ENCODE measurements around the gene MARVELD2. TPM values are rescaled to one million over a fixed set of nuclear protein-coding genes. Genes with fewer than 3 reads are reported as not detected.

MARVELD2 gene
- total RNA-seq, 1 experiment from 2014 or later, result 21.6 TPM

GRCh38 chr5:69368458-69369339 is 46.2 kb upstream of the MARVELD2 start:
- Histone ChIP-seq H3K27ac (ENCODE audit: low read depth, low read length) (peak overlapping the region; percentile 86), H3K27me3 (ENCODE audit: insufficient read depth, low read length) (no peaks in the 10 kb centered on the region), H3K36me3 (ENCODE audit: control insufficient read depth in 1 of 2, insufficient read depth in 2 of 2, low read length in 2 of 2) (peaks cover 6 to 22% of the 10 kb centered on the region in 2 experiments; a peak in 2 of 4 replicates), H3K4me3 (replicated peaks in 1 of 2; ENCODE audit: low read depth in 1 of 2, low read length in 2 of 2) (peak overlapping the region; percentile 79 to 90), H2AFZ (ENCODE audit: low read depth, low read length, poor library complexity, severe bottlenecking) (no peak overlapping the region), H3K4me1 (ENCODE audit: control insufficient read depth in 1 of 2, insufficient read depth in 2 of 2, low read length in 2 of 2) (peaks cover 8 to 18% of the 10 kb centered on the region in 2 experiments; a peak in 3 of 4 replicates), H3K79me2 (ENCODE audit: insufficient read depth, low read length) (peaks cover 79% of the 10 kb centered on the region), H3K4me2 (ENCODE audit: low read length) (peak overlapping the region; percentile 78), H3K9me3 (ENCODE audit: control insufficient read depth in 1 of 2, insufficient read depth in 1 of 2, low read depth in 1 of 2, low read length in 2 of 2) (no peaks in the 10 kb centered on the region), H4K20me1 (ENCODE audit: insufficient read depth) (peaks cover 14% of the 10 kb centered on the region; the same call in 1 of the 2 replicates), H3K9me2 (ENCODE audit: insufficient read depth) (no peaks in the 10 kb centered on the region), H3K9ac (ENCODE audit: low read length) (peak overlapping the region; percentile 80)
- DNase-seq (ENCODE audit: low read depth, low spot score) (peak; percentile 31), ATAC-seq (peak; percentile 3)
- ChIA-PET RAD21 (ENCODE audit: low non-redundant PET in 1 of 2, low total read pairs in 2 of 2, uncharacterized antibody in 2 of 2, unreplicated experiment in 2 of 2) (no interaction called here), CTCF (no interaction called here), POLR2A (no interaction called here)
- intact Hi-C loops (cut with micrococcal nuclease), result no loop called here
- TF ChIP-seq POLR2AphosphoS5 (IDR thresholded peaks at IDR 0.05; ENCODE audit: low read depth, low read length) (no peak), EGR1 (IDR thresholded peaks at IDR 0.05; ENCODE audit: low read depth) (peak; percentile 21; the same call in 1 of the 2 replicates)
- TSS peak; percentile 69 for BruUV-seq (replicated peaks)

GRCh38 chr5:69369340-69370121 is 45.4 kb upstream of the MARVELD2 start, which contains the start of the genes AK6, RAD17 and TAF9:
AK6 (minus strand) TSS chr5:69369520; CDS start chr5:69369490, 30 bp downstream.
RAD17 (plus strand) TSS chr5:69369818; CDS start chr5:69372209, 2,391 bp downstream.
TAF9 (minus strand) TSS chr5:69369520; CDS start chr5:69365737, 3,783 bp downstream.
- H3K4me1 ChIP-seq (ENCODE audit: control insufficient read depth in 1 of 2, insufficient read depth in 2 of 2, low read length in 2 of 2), result peaks cover 8 to 18% of the 10 kb centered on the region in 2 experiments; a peak in 3 of 4 replicates
- POLR2A ChIA-PET, result no interaction called here
- H3K36me3 ChIP-seq (ENCODE audit: control insufficient read depth in 1 of 2, insufficient read depth in 2 of 2, low read length in 2 of 2), result peaks cover 9 to 19% of the 10 kb centered on the region in 2 experiments; a peak in 3 of 4 replicates
- intact Hi-C loops (cut with micrococcal nuclease), result no loop called here
- peak within 1 kb of the TSS; percentile 79 to 90 for H3K4me3 ChIP-seq (replicated peaks in 1 of 2; ENCODE audit: low read depth in 1 of 2, low read length in 2 of 2)
- peak within 1 kb of the TSS; percentile 86 for H3K27ac ChIP-seq (ENCODE audit: low read depth, low read length)
- CTCF ChIA-PET, result no interaction called here
- RAD21 ChIA-PET (ENCODE audit: low non-redundant PET in 1 of 2, low total read pairs in 2 of 2, uncharacterized antibody in 2 of 2, unreplicated experiment in 2 of 2), result interaction anchor here in 1 of 2 experiments (0.5 kb wide), 1 partner anchor 276 kb away, joined by 3 read pairs; the partner anchor contains the start of gene SLC30A5
- ATAC-seq (peak; percentile 93), DNase-seq (ENCODE audit: low read depth, low spot score) (peak; percentile 83)
- peaks cover 71% of the 10 kb centered on the region for H3K79me2 ChIP-seq (ENCODE audit: insufficient read depth, low read length)
- H3K4me2 ChIP-seq (ENCODE audit: low read length), result peak within 1 kb of the TSS; percentile 78
- peak within 1 kb of the TSS; percentile 80 for H3K9ac ChIP-seq (ENCODE audit: low read length)
- H3K9me2 ChIP-seq (ENCODE audit: insufficient read depth), result no peaks in the 10 kb centered on the region
- no peaks in the 10 kb centered on the region for H3K27me3 ChIP-seq (ENCODE audit: insufficient read depth, low read length)
- no peaks in the 10 kb centered on the region for H3K9me3 ChIP-seq (ENCODE audit: control insufficient read depth in 1 of 2, insufficient read depth in 1 of 2, low read depth in 1 of 2, low read length in 2 of 2)
- no peak within 1 kb of the TSS for H2AFZ ChIP-seq (ENCODE audit: low read depth, low read length, poor library complexity, severe bottlenecking)
- H4K20me1 ChIP-seq (ENCODE audit: insufficient read depth), result peaks cover 11% of the 10 kb centered on the region; the same call in 1 of the 2 replicates
- BruUV-seq (replicated peaks), result no TSS peak
- TF ChIP-seq YY1 (IDR thresholded peaks at IDR 0.05; ENCODE audit: extremely low read depth, insufficient replicate concordance, low read depth, low read length), result peak; percentile 79
- TF ChIP-seq JUND (IDR thresholded peaks at IDR 0.05), result peak; percentile 18; the same call in 1 of the 2 replicates
- peak; percentile 88 for TF ChIP-seq POLR2A (IDR thresholded peaks at IDR 0.05; ENCODE audit: borderline replicate concordance, extremely low read depth, insufficient read depth, insufficient read length)
- TF ChIP-seq CBX3 (IDR thresholded peaks at IDR 0.05; ENCODE audit: low read depth), result 0 out of 2 replicates have a peak, but pooled peaks have one; percentile 63
- TF ChIP-seq TCF7L2 (IDR thresholded peaks at IDR 0.05; ENCODE audit: borderline replicate concordance, extremely low read depth, insufficient read depth, insufficient read length), result peak; percentile 51
- TF ChIP-seq ELF1 (IDR thresholded peaks at IDR 0.05; ENCODE audit: borderline replicate concordance, low read depth), result peak; percentile 49
- no peak for TF ChIP-seq REST (IDR thresholded peaks at IDR 0.05; ENCODE audit: low read depth)
- TF ChIP-seq MAX (IDR thresholded peaks at IDR 0.05), result peak; percentile 96
- TF ChIP-seq ATF3 (IDR thresholded peaks at IDR 0.05), result no peak
- TF ChIP-seq CEBPB (IDR thresholded peaks at IDR 0.05; ENCODE audit: low read depth), result no peak
- TF ChIP-seq SRF (IDR thresholded peaks at IDR 0.05; ENCODE audit: low read depth), result peak; percentile 53; the same call in 1 of the 2 replicates
- TF ChIP-seq RAD21 (IDR thresholded peaks at IDR 0.05; ENCODE audit: low read depth), result no peak
